ENCODE data around the gene PYGO2.

- TF ChIP-seq, protein P1, sequence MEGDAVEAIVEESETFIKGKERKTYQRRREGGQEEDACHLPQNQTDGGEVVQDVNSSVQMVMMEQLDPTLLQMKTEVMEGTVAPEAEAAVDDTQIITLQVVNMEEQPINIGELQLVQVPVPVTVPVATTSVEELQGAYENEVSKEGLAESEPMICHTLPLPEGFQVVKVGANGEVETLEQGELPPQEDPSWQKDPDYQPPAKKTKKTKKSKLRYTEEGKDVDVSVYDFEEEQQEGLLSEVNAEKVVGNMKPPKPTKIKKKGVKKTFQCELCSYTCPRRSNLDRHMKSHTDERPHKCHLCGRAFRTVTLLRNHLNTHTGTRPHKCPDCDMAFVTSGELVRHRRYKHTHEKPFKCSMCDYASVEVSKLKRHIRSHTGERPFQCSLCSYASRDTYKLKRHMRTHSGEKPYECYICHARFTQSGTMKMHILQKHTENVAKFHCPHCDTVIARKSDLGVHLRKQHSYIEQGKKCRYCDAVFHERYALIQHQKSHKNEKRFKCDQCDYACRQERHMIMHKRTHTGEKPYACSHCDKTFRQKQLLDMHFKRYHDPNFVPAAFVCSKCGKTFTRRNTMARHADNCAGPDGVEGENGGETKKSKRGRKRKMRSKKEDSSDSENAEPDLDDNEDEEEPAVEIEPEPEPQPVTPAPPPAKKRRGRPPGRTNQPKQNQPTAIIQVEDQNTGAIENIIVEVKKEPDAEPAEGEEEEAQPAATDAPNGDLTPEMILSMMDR (conservative IDR thresholded peaks at IDR 0.05), result no peak
- TF ChIP-seq ZFX (IDR thresholded peaks at IDR 0.05), result no peak
Observed at GRCh38 chr1:154974808-154975408, 13.3 kb upstream of the PYGO2 start.
